ENCODE results near the gene FBXO36. TPM values are rescaled to one million over a fixed set of nuclear protein-coding genes. Genes with fewer than 3 reads are reported as not detected.

FBXO36 gene, protein sequence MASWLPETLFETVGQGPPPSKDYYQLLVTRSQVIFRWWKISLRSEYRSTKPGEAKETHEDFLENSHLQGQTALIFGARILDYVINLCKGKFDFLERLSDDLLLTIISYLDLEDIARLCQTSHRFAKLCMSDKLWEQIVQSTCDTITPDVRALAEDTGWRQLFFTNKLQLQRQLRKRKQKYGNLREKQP
- total RNA-seq (1.5 TPM in 2 replicates), polyA plus RNA-seq (0.42 and 0.49 TPM in 2 replicates), polyA minus RNA-seq (0.51 and 0.64 TPM in 2 replicates)
- total RNA-seq (2013) = 0.77 TPM

DNA sequence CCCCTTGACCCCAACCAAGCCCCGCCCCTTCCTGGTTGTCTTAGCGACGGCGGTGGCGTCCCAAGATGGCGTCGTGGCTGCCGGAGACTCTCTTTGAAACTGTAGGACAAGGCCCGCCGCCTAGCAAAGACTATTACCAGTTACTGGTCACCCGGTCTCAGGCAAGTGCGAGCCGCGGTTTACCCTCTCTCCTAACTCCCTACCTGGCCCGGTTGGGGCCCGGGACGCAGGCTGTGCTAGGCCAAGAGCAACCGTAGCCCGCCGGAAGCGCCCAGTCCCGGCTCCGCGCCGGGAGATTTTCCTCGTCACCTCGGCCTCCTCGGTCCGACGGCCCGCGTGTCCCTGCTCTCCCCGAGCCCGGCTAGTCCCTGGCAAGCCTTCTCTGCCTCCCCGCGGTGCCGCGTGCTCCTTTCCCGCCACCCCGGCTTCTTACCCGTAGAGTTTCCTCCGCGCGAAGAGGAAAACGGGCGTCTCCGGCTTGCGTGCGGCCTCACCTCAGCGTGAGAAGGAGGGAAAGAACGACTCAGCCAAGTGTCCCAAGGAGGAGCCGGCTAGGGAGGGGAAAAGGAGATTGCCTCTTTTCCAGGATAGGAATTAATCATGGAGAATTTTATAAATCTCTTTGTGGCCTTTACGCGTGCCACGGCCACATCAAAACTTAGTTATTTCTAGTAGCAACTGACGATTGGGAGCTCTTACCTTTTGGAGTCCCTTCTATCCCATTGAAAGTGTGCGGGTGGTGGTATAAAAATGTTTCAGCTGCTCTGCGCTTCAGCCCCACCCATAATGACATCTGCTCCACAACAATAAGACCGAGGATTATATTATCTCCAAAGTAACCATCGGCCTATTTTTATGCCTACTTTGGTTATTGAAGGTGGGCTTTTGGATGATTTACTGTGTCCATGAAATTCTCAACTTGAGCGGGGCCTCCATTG is at the start of gene FBXO36:
Gene FBXO36, plus strand, starts transcription at position 55 of the 938 bp plus-strand sequence. Its CDS starts 11 bp downstream, at position 66.
- H3K4me3 Mint-ChIP-seq = peak within 1 kb of the TSS; percentile 96
- intact Hi-C loops (cut with micrococcal nuclease) = loop anchor here (2.0 to 5.0 kb wide), 2 partner anchors 144 to 790 kb away; partner anchors contain the start of gene CAB39
- DNase-seq = no peak

More for the DNA sequence above, at the start of gene FBXO36:
- H3K9me3 ChIP-seq (ENCODE audit: control extremely low read depth in 1 of 3, control insufficient read depth in 2 of 3, insufficient read depth in 1 of 3, low read length in 2 of 3) = no peaks in the 10 kb centered on the region
- POLR2A ChIA-PET = interaction anchor here (0.6 kb wide), 2 partner anchors 16 to 692 kb away, joined by 3 to 7 read pairs; no protein-coding TSS in a partner anchor
- TF ChIP-seq EZH2 (IDR thresholded peaks at IDR 0.05; ENCODE audit: borderline replicate concordance, insufficient read depth, low read depth, low read length, poor library complexity, severe bottlenecking) = no peak
- TF ChIP-seq, protein P1, sequence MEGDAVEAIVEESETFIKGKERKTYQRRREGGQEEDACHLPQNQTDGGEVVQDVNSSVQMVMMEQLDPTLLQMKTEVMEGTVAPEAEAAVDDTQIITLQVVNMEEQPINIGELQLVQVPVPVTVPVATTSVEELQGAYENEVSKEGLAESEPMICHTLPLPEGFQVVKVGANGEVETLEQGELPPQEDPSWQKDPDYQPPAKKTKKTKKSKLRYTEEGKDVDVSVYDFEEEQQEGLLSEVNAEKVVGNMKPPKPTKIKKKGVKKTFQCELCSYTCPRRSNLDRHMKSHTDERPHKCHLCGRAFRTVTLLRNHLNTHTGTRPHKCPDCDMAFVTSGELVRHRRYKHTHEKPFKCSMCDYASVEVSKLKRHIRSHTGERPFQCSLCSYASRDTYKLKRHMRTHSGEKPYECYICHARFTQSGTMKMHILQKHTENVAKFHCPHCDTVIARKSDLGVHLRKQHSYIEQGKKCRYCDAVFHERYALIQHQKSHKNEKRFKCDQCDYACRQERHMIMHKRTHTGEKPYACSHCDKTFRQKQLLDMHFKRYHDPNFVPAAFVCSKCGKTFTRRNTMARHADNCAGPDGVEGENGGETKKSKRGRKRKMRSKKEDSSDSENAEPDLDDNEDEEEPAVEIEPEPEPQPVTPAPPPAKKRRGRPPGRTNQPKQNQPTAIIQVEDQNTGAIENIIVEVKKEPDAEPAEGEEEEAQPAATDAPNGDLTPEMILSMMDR (IDR thresholded peaks at IDR 0.05) = no peak
- under 1% methylated on average over 44 of the region's 61 CpGs for WGBS (ENCODE audit: insufficient coverage)
- H3K4me2 ChIP-seq (replicated peaks; ENCODE audit: low read depth, low read length, poor library complexity, severe bottlenecking) = peak within 1 kb of the TSS; percentile 83
- peaks cover 44% of the 10 kb centered on the region for H3K79me2 ChIP-seq (ENCODE audit: control insufficient read depth, insufficient read depth, low read length)
- no peaks in the 10 kb centered on the region for H3K27me3 ChIP-seq (replicated peaks in 1 of 4; ENCODE audit: control extremely low read depth in 1 of 4, control insufficient read depth in 3 of 4, insufficient read depth in 4 of 4, low read length in 3 of 4)
- Mint-ChIP-seq H3K9me3 (ENCODE audit: insufficient read depth) (peaks cover 2% of the 10 kb centered on the region), H3K27me3 (no peaks in the 10 kb centered on the region), H3K27ac (peak within 1 kb of the TSS; percentile 97), H3K4me1 (peaks cover 35% of the 10 kb centered on the region)
- H3K36me3 ChIP-seq (replicated peaks in 1 of 2; ENCODE audit: control extremely low read depth in 1 of 2, control insufficient read depth in 1 of 2, extremely low read depth in 1 of 2, insufficient read depth in 2 of 2, low read length in 1 of 2) = peaks cover 1 to 5% of the 10 kb centered on the region in 2 experiments
- H3K27ac ChIP-seq (ENCODE audit: low read length in 2 of 2) = peak within 1 kb of the TSS; percentile 83 to 98
- H3K4me1 ChIP-seq (ENCODE audit: control insufficient read depth in 2 of 2, insufficient read depth in 2 of 2, low read length in 2 of 2) = peaks cover 17 to 20% of the 10 kb centered on the region in 2 donors
- H3K4me3 ChIP-seq (ENCODE audit: control extremely low read depth in 1 of 5, extremely low read depth in 1 of 5, insufficient read depth in 1 of 5, low read depth in 2 of 5, low read length in 4 of 5) = peak within 1 kb of the TSS; percentile 83 to 98 (median 93)
- CTCF ChIA-PET = interaction anchor here (1.4 to 1.9 kb wide), 3 partner anchors 11 to 119 kb away, joined by 3 to 13 read pairs (median 5); no protein-coding TSS in a partner anchor
- peaks cover 4% of the 10 kb centered on the region for H4K20me1 ChIP-seq (ENCODE audit: control insufficient read depth, insufficient read depth, low read length, poor library complexity, severe bottlenecking)
- H2AFZ ChIP-seq (ENCODE audit: insufficient read depth, low read depth, low read length, poor library complexity, severe bottlenecking) = peak within 1 kb of the TSS; percentile 97
- H3K9ac ChIP-seq (ENCODE audit: low read length) = peak within 1 kb of the TSS; percentile 93
- ATAC-seq (ENCODE audit: low read depth) = peak; percentile 73
